ENCODE data around the gene ATP11B.
"Not testable (repeated sequence)": the region's sequence is repeated elsewhere in the genome, so short reads cannot be mapped to it uniquely, and the experiment has no call there.

The ATP11B gene

GRCh38 chr3:182869059-182869458 is 75.8 kb downstream of the ATP11B start:
- CTCF ChIA-PET, result no interaction called here
- DNase-seq (ENCODE audit: extremely low spot score), result no peak
- no peak for TF ChIP-seq FOXM1 (IDR thresholded peaks at IDR 0.05; ENCODE audit: borderline replicate concordance)
- POLR2A ChIA-PET, result no interaction called here

- POLR2A ChIA-PET; CTCF ChIA-PET; DNase-seq (ENCODE audit: extremely low spot score): not testable (repeated sequence)
Observed at GRCh38 chr3:182870917-182871316, 77.6 kb downstream of the ATP11B start.

- DNase-seq (ENCODE audit: extremely low spot score), result no peak
- TF ChIP-seq FOXM1 (IDR thresholded peaks at IDR 0.05; ENCODE audit: borderline replicate concordance) (no peak), NFRKB (IDR thresholded peaks at IDR 0.05) (no peak), TARDBP (IDR thresholded peaks at IDR 0.05) (no peak)
- CTCF ChIA-PET, result no interaction called here
- POLR2A ChIA-PET, result no interaction called here
Observed at GRCh38 chr3:182879031-182879611, 85.8 kb downstream of the ATP11B start.

GRCh38 chr3:182886497-182886896 is 93.2 kb downstream of the ATP11B start:
- POLR2A ChIA-PET, result no interaction called here
- TF ChIP-seq PKNOX1 (IDR thresholded peaks at IDR 0.05) (no peak), ZNF384 (IDR thresholded peaks at IDR 0.05) (no peak), L3MBTL2 (conservative IDR thresholded peaks at IDR 0.05) (no peak), BHLHE40 (IDR thresholded peaks at IDR 0.05; ENCODE audit: borderline replicate concordance) (no peak), FOXK2 (IDR thresholded peaks at IDR 0.05) (no peak), TARDBP (IDR thresholded peaks at IDR 0.05) (no peak), HDGF (IDR thresholded peaks at IDR 0.05; ENCODE audit: borderline replicate concordance) (no peak), LEF1 (IDR thresholded peaks at IDR 0.05; ENCODE audit: borderline replicate concordance) (no peak), NFRKB (IDR thresholded peaks at IDR 0.05) (no peak), CTBP1 (IDR thresholded peaks at IDR 0.05; ENCODE audit: borderline replicate concordance) (no peak), ELF4 (IDR thresholded peaks at IDR 0.05) (no peak), SUZ12 (IDR thresholded peaks at IDR 0.05) (no peak), ARNT (IDR thresholded peaks at IDR 0.05) (no peak), SP1 (IDR thresholded peaks at IDR 0.05) (no peak), FOXA1 (IDR thresholded peaks at IDR 0.05) (no peak)
- no peak for DNase-seq (ENCODE audit: extremely low spot score)
- CTCF ChIA-PET, result no interaction called here

GRCh38 chr3:182889948-182890629 is 96.8 kb downstream of the ATP11B start:
- POLR2A ChIA-PET, result no interaction called here
- no peak for TF ChIP-seq BHLHE40 (IDR thresholded peaks at IDR 0.05; ENCODE audit: borderline replicate concordance)
- TF ChIP-seq HDGF (IDR thresholded peaks at IDR 0.05; ENCODE audit: borderline replicate concordance), result no peak
- TF ChIP-seq PKNOX1 (IDR thresholded peaks at IDR 0.05), result no peak
- no peak for TF ChIP-seq L3MBTL2 (conservative IDR thresholded peaks at IDR 0.05)
- TF ChIP-seq LEF1 (IDR thresholded peaks at IDR 0.05; ENCODE audit: borderline replicate concordance), result no peak
- no peak for TF ChIP-seq FOXM1 (IDR thresholded peaks at IDR 0.05; ENCODE audit: borderline replicate concordance)
- no peak for TF ChIP-seq CTBP1 (IDR thresholded peaks at IDR 0.05; ENCODE audit: borderline replicate concordance)
- no peak for TF ChIP-seq SUZ12 (IDR thresholded peaks at IDR 0.05)
- no peak for TF ChIP-seq NFRKB (IDR thresholded peaks at IDR 0.05)
- TF ChIP-seq FOXK2 (IDR thresholded peaks at IDR 0.05), result no peak
- no peak for TF ChIP-seq SP1 (IDR thresholded peaks at IDR 0.05)
- no peak for TF ChIP-seq ARNT (IDR thresholded peaks at IDR 0.05)
- TF ChIP-seq TARDBP (IDR thresholded peaks at IDR 0.05), result no peak
- TF ChIP-seq FOXA1 (IDR thresholded peaks at IDR 0.05), result no peak
- TF ChIP-seq ELF4 (IDR thresholded peaks at IDR 0.05), result no peak
- TF ChIP-seq ZNF384 (IDR thresholded peaks at IDR 0.05), result no peak
- CTCF ChIA-PET, result no interaction called here
- DNase-seq (ENCODE audit: extremely low spot score), result no peak

- DNase-seq (ENCODE audit: extremely low spot score), result no peak
- CTCF ChIA-PET, result no interaction called here
- POLR2A ChIA-PET, result no interaction called here
- TF ChIP-seq L3MBTL2 (conservative IDR thresholded peaks at IDR 0.05) (no peak), FOXK2 (IDR thresholded peaks at IDR 0.05) (no peak), ZNF384 (IDR thresholded peaks at IDR 0.05) (no peak), NFRKB (IDR thresholded peaks at IDR 0.05) (no peak), HDGF (IDR thresholded peaks at IDR 0.05; ENCODE audit: borderline replicate concordance) (no peak), CTBP1 (IDR thresholded peaks at IDR 0.05; ENCODE audit: borderline replicate concordance) (no peak), ARNT (IDR thresholded peaks at IDR 0.05) (no peak), ELF4 (IDR thresholded peaks at IDR 0.05) (no peak), TARDBP (IDR thresholded peaks at IDR 0.05) (no peak), BHLHE40 (IDR thresholded peaks at IDR 0.05; ENCODE audit: borderline replicate concordance) (no peak), SUZ12 (IDR thresholded peaks at IDR 0.05) (no peak), SP1 (IDR thresholded peaks at IDR 0.05) (no peak), LEF1 (IDR thresholded peaks at IDR 0.05; ENCODE audit: borderline replicate concordance) (no peak), PKNOX1 (IDR thresholded peaks at IDR 0.05) (no peak), FOXM1 (IDR thresholded peaks at IDR 0.05; ENCODE audit: borderline replicate concordance) (no peak)
Observed at GRCh38 chr3:182891364-182891763, 98.1 kb downstream of the ATP11B start.

GRCh38 chr3:182892226-182892625 is 98.9 kb downstream of the ATP11B start:
- no peak for DNase-seq (ENCODE audit: extremely low spot score)
- CTCF ChIA-PET, result no interaction called here
- POLR2A ChIA-PET, result no interaction called here
- no peak for TF ChIP-seq PKNOX1 (IDR thresholded peaks at IDR 0.05)
- TF ChIP-seq LEF1 (IDR thresholded peaks at IDR 0.05; ENCODE audit: borderline replicate concordance), result no peak
- TF ChIP-seq HDGF (IDR thresholded peaks at IDR 0.05; ENCODE audit: borderline replicate concordance), result no peak
- no peak for TF ChIP-seq TARDBP (IDR thresholded peaks at IDR 0.05)
- no peak for TF ChIP-seq FOXM1 (IDR thresholded peaks at IDR 0.05; ENCODE audit: borderline replicate concordance)
- TF ChIP-seq NFRKB (IDR thresholded peaks at IDR 0.05), result no peak
- no peak for TF ChIP-seq FOXA1 (IDR thresholded peaks at IDR 0.05)
- TF ChIP-seq SUZ12 (IDR thresholded peaks at IDR 0.05), result no peak
- no peak for TF ChIP-seq BHLHE40 (IDR thresholded peaks at IDR 0.05; ENCODE audit: borderline replicate concordance)
- TF ChIP-seq ELF4 (IDR thresholded peaks at IDR 0.05), result no peak

Measured in HEK293T (cell line).